ENCODE results near the gene ADAMTS19.
"Not testable (repeated sequence)": the region's sequence is repeated elsewhere in the genome, so short reads cannot be mapped to it uniquely, and the experiment has no call there.

The ADAMTS19 gene

GRCh38 chr5:129584496-129584895 is 124.4 kb downstream of the ADAMTS19 start:
- not testable (repeated sequence) for DNase-seq (ENCODE audit: extremely low read depth in 1 of 2, low read depth in 1 of 2)

- DNase-seq (ENCODE audit: extremely low read depth in 1 of 2, low read depth in 1 of 2): no peak
Observed at GRCh38 chr5:129591508-129592160, 131.5 kb downstream of the ADAMTS19 start.

GRCh38 chr5:129593525-129593924 is 133.4 kb downstream of the ADAMTS19 start:
- no peak for DNase-seq (ENCODE audit: extremely low read depth in 1 of 2, low read depth in 1 of 2)

GRCh38 chr5:129601576-129601975 is 141.5 kb downstream of the ADAMTS19 start:
- DNase-seq (ENCODE audit: extremely low read depth in 1 of 2, low read depth in 1 of 2): no peak

GRCh38 chr5:129608350-129608749 is 148.3 kb downstream of the ADAMTS19 start:
- DNase-seq (ENCODE audit: extremely low read depth in 1 of 2, low read depth in 1 of 2): no peak

- no peak for DNase-seq (ENCODE audit: extremely low read depth in 1 of 2, low read depth in 1 of 2)
Observed at GRCh38 chr5:129609710-129610109, 149.6 kb downstream of the ADAMTS19 start.

GRCh38 chr5:129616517-129616916 is 156.4 kb downstream of the ADAMTS19 start:
- no peak for DNase-seq (ENCODE audit: extremely low read depth in 1 of 2, low read depth in 1 of 2)

GRCh38 chr5:129617206-129617605 is 157.1 kb downstream of the ADAMTS19 start:
- DNase-seq (ENCODE audit: extremely low read depth in 1 of 2, low read depth in 1 of 2): no peak

- DNase-seq (ENCODE audit: extremely low read depth in 1 of 2, low read depth in 1 of 2): no peak
Observed at GRCh38 chr5:129619782-129620181, 159.7 kb downstream of the ADAMTS19 start.

GRCh38 chr5:129622531-129622930 is 162.4 kb downstream of the ADAMTS19 start:
- no peak for DNase-seq (ENCODE audit: extremely low read depth in 1 of 2, low read depth in 1 of 2)

GRCh38 chr5:129629575-129629974 is 169.5 kb downstream of the ADAMTS19 start:
- no peak for DNase-seq (ENCODE audit: extremely low read depth in 1 of 2, low read depth in 1 of 2)

GRCh38 chr5:129630101-129630500 is 170.0 kb downstream of the ADAMTS19 start:
- no peak for DNase-seq (ENCODE audit: extremely low read depth in 1 of 2, low read depth in 1 of 2)

GRCh38 chr5:129631961-129632360 is 171.9 kb downstream of the ADAMTS19 start:
- DNase-seq (ENCODE audit: extremely low read depth in 1 of 2, low read depth in 1 of 2): no peak

- not testable (repeated sequence) for DNase-seq (ENCODE audit: extremely low read depth in 1 of 2, low read depth in 1 of 2)
Observed at GRCh38 chr5:129637501-129637900, 177.4 kb downstream of the ADAMTS19 start.

GRCh38 chr5:129639331-129639730 is 179.2 kb downstream of the ADAMTS19 start:
- no peak for DNase-seq (ENCODE audit: extremely low read depth in 1 of 2, low read depth in 1 of 2)

GRCh38 chr5:129652349-129653056 is 192.4 kb downstream of the ADAMTS19 start:
- no peak for DNase-seq (ENCODE audit: extremely low read depth in 1 of 2, low read depth in 1 of 2)

GRCh38 chr5:129653057-129653375 is 192.9 kb downstream of the ADAMTS19 start:
- no peak for DNase-seq (ENCODE audit: extremely low read depth in 1 of 2, low read depth in 1 of 2)

- no peak for DNase-seq (ENCODE audit: extremely low read depth in 1 of 2, low read depth in 1 of 2)
Observed at GRCh38 chr5:129653442-129653841, 193.3 kb downstream of the ADAMTS19 start.

- DNase-seq (ENCODE audit: extremely low read depth in 1 of 2, low read depth in 1 of 2): no peak
Observed at GRCh38 chr5:129656952-129657351, 196.9 kb downstream of the ADAMTS19 start.

GRCh38 chr5:129658801-129659200 is 198.7 kb downstream of the ADAMTS19 start:
- DNase-seq (ENCODE audit: extremely low read depth in 1 of 2, low read depth in 1 of 2): no peak

- DNase-seq (ENCODE audit: extremely low read depth in 1 of 2, low read depth in 1 of 2): no peak
Observed at GRCh38 chr5:129661366-129662035, 201.4 kb downstream of the ADAMTS19 start.

- no peak for DNase-seq (ENCODE audit: extremely low read depth in 1 of 2, low read depth in 1 of 2)
Observed at GRCh38 chr5:129664336-129664937, 204.3 kb downstream of the ADAMTS19 start.
